H1 (cell line): ENCODE measurements around the gene BAZ1B.

Source experiments
- EZH2 ChIP-seq: fragments of 200-600 bp; sonication (generic); IDR thresholded peaks from 2 replicates; pipeline ENCODE4 v1.7.1; 2012; ENCODE audit warnings: low read depth, mild to moderate bottlenecking, moderate library complexity, low read length, inconsistent platforms; ENCODE audit not compliant: severe bottlenecking
- JUN ChIP-seq: IDR thresholded peaks from 2 replicates; pipeline ENCODE4 v1.6.1; 2011; ENCODE audit warnings: low read depth, mild to moderate bottlenecking, improper control_type of control experiment, low read length
- RAD21 ChIP-seq, 2 experiments: IDR thresholded peaks in 1 of 2; conservative IDR thresholded peaks in 1 of 2; 2 replicates each; pipeline ENCODE4 v1.6.1; 2011; ENCODE audit warnings: low read depth in 2 of 2, low read length in 2 of 2, improper control_type of control experiment in 1 of 2, inconsistent platforms in 1 of 2, mild to moderate bottlenecking in 1 of 2, moderate library complexity in 1 of 2
- TF ChIP-seq, protein P1 (sequence below), 3 experiments: IDR thresholded peaks; 1 replicate in 2 of 3; 2 replicates in 1 of 3; pipeline versions ENCODE4 v1.5.1 to v1.6.1; 2011; ENCODE audit warnings: low read length in 3 of 3, mild to moderate bottlenecking in 3 of 3, inconsistent platforms in 2 of 3, low read depth in 1 of 3, moderate library complexity in 1 of 3; ENCODE audit not compliant: insufficient read depth in 1 of 3; ENCODE audit errors: control extremely low read depth in 1 of 3

DNA sequence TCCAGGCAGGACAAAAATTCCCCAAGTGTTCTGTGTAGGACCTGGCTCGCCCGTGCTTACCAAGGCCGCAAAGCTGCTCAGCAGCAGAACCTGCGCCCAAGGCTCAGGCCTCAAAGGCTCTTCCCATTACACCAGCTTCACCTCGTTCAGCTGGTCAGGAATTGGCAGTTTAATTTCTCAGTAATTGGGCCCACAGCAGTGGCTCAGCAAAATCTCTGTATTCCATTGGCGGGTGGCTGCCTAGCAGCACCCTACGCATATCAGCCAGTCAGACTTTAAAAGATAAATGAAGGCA is 82.7 kb downstream of the BAZ1B start:
- TF ChIP-seq, protein P1, sequence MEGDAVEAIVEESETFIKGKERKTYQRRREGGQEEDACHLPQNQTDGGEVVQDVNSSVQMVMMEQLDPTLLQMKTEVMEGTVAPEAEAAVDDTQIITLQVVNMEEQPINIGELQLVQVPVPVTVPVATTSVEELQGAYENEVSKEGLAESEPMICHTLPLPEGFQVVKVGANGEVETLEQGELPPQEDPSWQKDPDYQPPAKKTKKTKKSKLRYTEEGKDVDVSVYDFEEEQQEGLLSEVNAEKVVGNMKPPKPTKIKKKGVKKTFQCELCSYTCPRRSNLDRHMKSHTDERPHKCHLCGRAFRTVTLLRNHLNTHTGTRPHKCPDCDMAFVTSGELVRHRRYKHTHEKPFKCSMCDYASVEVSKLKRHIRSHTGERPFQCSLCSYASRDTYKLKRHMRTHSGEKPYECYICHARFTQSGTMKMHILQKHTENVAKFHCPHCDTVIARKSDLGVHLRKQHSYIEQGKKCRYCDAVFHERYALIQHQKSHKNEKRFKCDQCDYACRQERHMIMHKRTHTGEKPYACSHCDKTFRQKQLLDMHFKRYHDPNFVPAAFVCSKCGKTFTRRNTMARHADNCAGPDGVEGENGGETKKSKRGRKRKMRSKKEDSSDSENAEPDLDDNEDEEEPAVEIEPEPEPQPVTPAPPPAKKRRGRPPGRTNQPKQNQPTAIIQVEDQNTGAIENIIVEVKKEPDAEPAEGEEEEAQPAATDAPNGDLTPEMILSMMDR (IDR thresholded peaks at IDR 0.05; ENCODE audit: control extremely low read depth in 1 of 3, insufficient read depth in 1 of 3, low read depth in 1 of 3, low read length in 3 of 3): no peak
- no peak for TF ChIP-seq RAD21 (IDR thresholded peaks at IDR 0.05 in 1 of 2, conservative IDR thresholded peaks at IDR 0.05 in 1 of 2; ENCODE audit: low read depth in 2 of 2, low read length in 2 of 2)
- TF ChIP-seq JUN: no peak
- TF ChIP-seq EZH2: no peak
